Putamen (tissue), 1 donor: ENCODE results near the gene ZNF792.
"Not testable (repeated sequence)": the region's sequence is repeated elsewhere in the genome, so short reads cannot be mapped to it uniquely, and the experiment has no call there.

ENCODE experiments used
- DNase-seq: peaks from one replicate; pipeline ENCODE4 v3.0.0-alpha.2; 2016; ENCODE audit warnings: low spot score

ZNF792 gene

GRCh38 chr19:34925278-34925855 lies 38.7 kb downstream of the ZNF792 start:
- DNase-seq, result no peak

GRCh38 chr19:34920090-34920786 lies 43.8 kb downstream of the ZNF792 start:
- DNase-seq, result not testable (repeated sequence)

- DNase-seq, result no peak
These were observed 45.8 kb downstream of the ZNF792 start for GRCh38 chr19:34918190-34918589.

- not testable (repeated sequence) for DNase-seq
These were observed 46.9 kb downstream of the ZNF792 start for GRCh38 chr19:34917144-34917543.

- DNase-seq, result no peak
These were observed 53.3 kb downstream of the ZNF792 start for GRCh38 chr19:34910770-34911169.
